WTC11 (cell line): ENCODE data around the gene B4GALNT1. TPM values are rescaled to one million over a fixed set of nuclear protein-coding genes. Genes with fewer than 3 reads are reported as not detected.

Source experiments
- ATAC-seq: fragments of 200-7000 bp; cut with Tn5 transposase; 2 replicates; pipeline ENCODE4 v1.10.0; 2021; ENCODE audit warnings: mild to moderate bottlenecking, moderate library complexity
- Bru-seq: library from RNA; stranded (reverse); fragments of 400-500 nt; gene quantifications from one replicate; lab custom pipeline; 2021; lab: Mats Ljungman, UMichigan
- CTCF ChIA-PET: fragments of 300-600 bp; sonication (Branson Sonifier 250); formaldehyde crosslinking; loops from one replicate; lab custom pipeline; 2021; ENCODE audit warnings: antibody characterized with exemption; lab: Charles Lee
- POLR2A ChIA-PET: fragments of 350-600 bp; sonication (Branson Sonifier 250); formaldehyde crosslinking; loops from one replicate; lab custom pipeline; 2021; ENCODE audit warnings: antibody characterized with exemption; lab: Charles Lee
- DNase-seq: peaks from one replicate; pipeline ENCODE4 v3.0.0; 2021; ENCODE audit warnings: low spot score
- H3K27ac Mint-ChIP-seq: 2 replicates; pipeline ENCODE4 v1.8.0; 2021; ENCODE audit warnings: mixed read lengths
- H3K27me3 Mint-ChIP-seq: 2 replicates; pipeline ENCODE4 v1.8.0; 2021; ENCODE audit warnings: low read depth, mild to moderate bottlenecking, moderate library complexity, mixed read lengths
- H3K36me3 Mint-ChIP-seq: 2 replicates; pipeline ENCODE4 v1.8.0; 2021; ENCODE audit warnings: mixed read lengths
- H3K4me1 Mint-ChIP-seq: 2 replicates; pipeline ENCODE4 v1.8.0; 2022; ENCODE audit warnings: mixed read lengths
- H3K4me3 Mint-ChIP-seq: 2 replicates; pipeline ENCODE4 v1.8.0; 2021; ENCODE audit warnings: mild to moderate bottlenecking, moderate library complexity, mixed read lengths
- H3K9me3 Mint-ChIP-seq: 2 replicates; pipeline ENCODE4 v1.8.0; 2021; ENCODE audit warnings: mixed read lengths
- CTCF ChIP-seq: fragments of 200-600 bp; IDR thresholded peaks from 2 replicates; pipeline ENCODE4 v1.8.0; 2022; ENCODE audit warnings: antibody characterized with exemption
- E2F1 ChIP-seq: sonication (generic); formaldehyde crosslinking; IDR thresholded peaks from 2 replicates; pipeline ENCODE4 v1.8.0; 2022; ENCODE audit warnings: mild to moderate bottlenecking, missing genetic modification reagents
- IRF1 ChIP-seq: sonication (generic); formaldehyde crosslinking; IDR thresholded peaks from 2 replicates; pipeline ENCODE4 v1.8.0; 2023; ENCODE audit warnings: missing genetic modification reagents
- IRF2 ChIP-seq: sonication (generic); formaldehyde crosslinking; IDR thresholded peaks from 2 replicates; pipeline ENCODE4 v1.8.0; 2022; ENCODE audit warnings: low read depth, missing genetic modification reagents, borderline replicate concordance
- MLX ChIP-seq: sonication (generic); formaldehyde crosslinking; IDR thresholded peaks from 2 replicates; pipeline ENCODE4 v1.8.1; 2023; ENCODE audit warnings: mild to moderate bottlenecking, missing genetic modification reagents, moderate library complexity
- MYBL2 ChIP-seq: sonication (generic); formaldehyde crosslinking; IDR thresholded peaks from 2 replicates; pipeline ENCODE4 v1.8.1; 2023; ENCODE audit warnings: mild to moderate bottlenecking, moderate library complexity, missing genetic modification reagents
- NFE2L1 ChIP-seq: sonication (generic); formaldehyde crosslinking; IDR thresholded peaks from 2 replicates; pipeline ENCODE4 v1.8.1; 2023; ENCODE audit warnings: missing genetic modification reagents
- PRDM15 ChIP-seq: sonication (generic); formaldehyde crosslinking; IDR thresholded peaks from 2 replicates; pipeline ENCODE4 v1.8.0; 2022; ENCODE audit warnings: missing genetic modification reagents
- SMAD4 ChIP-seq: sonication (generic); formaldehyde crosslinking; IDR thresholded peaks from 2 replicates; pipeline ENCODE4 v1.8.0; 2022; ENCODE audit warnings: mild to moderate bottlenecking, missing genetic modification reagents
- TCF7 ChIP-seq: sonication (generic); formaldehyde crosslinking; IDR thresholded peaks from 2 replicates; pipeline ENCODE4 v1.8.0; 2022; ENCODE audit warnings: mild to moderate bottlenecking, low read depth, missing genetic modification reagents, moderate library complexity
- ZNF232 ChIP-seq: sonication (generic); formaldehyde crosslinking; IDR thresholded peaks from 2 replicates; pipeline ENCODE4 v1.8.0; 2022; ENCODE audit warnings: mild to moderate bottlenecking, missing genetic modification reagents
- ZNF512 ChIP-seq: sonication (generic); formaldehyde crosslinking; IDR thresholded peaks from 2 replicates; pipeline ENCODE4 v1.8.1; 2022; ENCODE audit warnings: missing genetic modification reagents, borderline replicate concordance
- long read RNA-seq, 3 experiments: library from RNA in 1 of 3; library from capped mRNA in 1 of 3; library from polyadenylated mRNA in 1 of 3; unstranded in 2 of 3; stranded (forward) in 1 of 3; transcript quantifications; one replicate each; pipeline ENCODE4 v2.0.0, GENCODE V29; 2021
- total RNA-seq: library from RNA; stranded (reverse); gene quantifications from 3 replicates; pipeline ENCODE4 v1.2.3, GENCODE V29; 2021
- TF ChIP-seq, protein P1 (sequence below): sonication (generic); formaldehyde crosslinking; IDR thresholded peaks from 2 replicates; pipeline ENCODE4 v1.8.1; 2022; ENCODE audit warnings: low read depth, mild to moderate bottlenecking, moderate library complexity, missing genetic modification reagents, borderline replicate concordance
- TF ChIP-seq, protein P2 (sequence below): sonication (generic); formaldehyde crosslinking; IDR thresholded peaks from 2 replicates; pipeline ENCODE4 v1.8.1; 2023; ENCODE audit warnings: mild to moderate bottlenecking, missing genetic modification reagents, moderate library complexity
- TF ChIP-seq, protein P3 (sequence below): fragments of 250-450 bp; sonication (Bioruptor Pico); conservative IDR thresholded peaks from 2 replicates; pipeline ENCODE4 v1.9.0; 2021; ENCODE audit warnings: mild to moderate bottlenecking

The B4GALNT1 gene
- 0.46 to 1.2 TPM (median 1.2 TPM) in 3 replicates for total RNA-seq
- not detected for Bru-seq, nascent RNA
- long read RNA-seq, experiment 1, partial matches to known transcripts, result 2 of 6 reads
- long read RNA-seq, experiment 1, other reads (novel, unspliced or antisense), result 3 of 6 reads
- long read RNA-seq, experiment 2, partial matches to known transcripts, result 0 of 1 reads
- long read RNA-seq, experiment 2, other reads (novel, unspliced or antisense), result 1 of 1 reads
- long read RNA-seq, experiment 3, result 0 reads

DNA sequence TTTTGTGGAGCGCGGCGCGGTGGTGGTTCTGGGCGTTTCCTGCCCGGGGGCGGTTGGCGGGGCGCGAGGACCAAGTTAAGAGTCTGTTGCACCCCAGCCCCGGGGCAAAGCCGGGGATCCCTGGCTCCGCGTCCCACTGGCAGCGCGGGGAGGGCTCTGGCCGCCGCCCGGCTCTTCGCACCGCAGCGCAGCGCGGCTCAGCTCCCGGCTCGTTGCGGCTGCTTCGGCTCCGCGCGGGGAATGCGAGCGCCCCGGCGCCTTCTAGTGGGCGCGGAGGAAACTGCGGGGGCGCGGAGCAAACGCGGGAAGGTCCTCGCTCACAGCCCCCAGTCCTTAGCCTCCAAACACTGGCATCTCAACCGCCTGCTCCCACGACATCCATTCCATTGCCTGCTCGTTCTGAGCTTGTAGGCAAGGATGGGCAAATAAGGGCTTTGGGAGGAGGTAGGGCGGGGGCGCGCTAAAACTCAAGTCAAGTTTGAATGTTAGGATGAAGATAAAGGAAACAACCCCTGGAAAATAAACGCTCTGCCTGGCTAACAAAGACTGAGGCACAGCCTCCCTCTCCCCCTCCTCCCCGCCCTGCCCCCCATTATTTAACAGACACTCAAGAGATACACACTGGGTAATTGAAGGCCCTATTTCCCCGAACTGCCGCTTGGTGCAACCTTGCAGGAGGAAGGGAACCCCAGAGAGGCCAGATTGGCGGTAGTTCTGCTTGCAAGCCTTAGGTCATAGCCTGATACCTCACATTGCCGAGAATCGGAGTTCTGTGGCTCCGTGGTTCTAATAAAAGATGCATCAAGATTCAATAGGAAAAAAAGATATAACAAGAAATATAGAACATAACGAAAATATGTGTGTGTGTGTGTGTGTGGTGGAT is at the start of gene B4GALNT1:
Gene B4GALNT1, minus strand, starts transcription at position 244 of the 883 bp plus-strand sequence. CDS start 1,069 bp downstream, outside the sequence.
- ChIA-PET CTCF (interaction anchor here (0.5 to 4.0 kb wide), 28 partner anchors 8 to 1542 kb away, joined by 3 to 36 read pairs (median 5); partner anchors contain the start of genes ARHGEF25, CYP27B1, DTX3 and OS9), POLR2A (interaction anchor here (1.0 to 1.2 kb wide), 2 partner anchors 13 to 30 kb away, joined by 3 read pairs; no protein-coding TSS in a partner anchor)
- peak; percentile 85 for ATAC-seq
- Mint-ChIP-seq H3K9me3 (no peaks in the 10 kb centered on the region), H3K27me3 (peaks cover 76% of the 10 kb centered on the region), H3K4me3 (peak within 1 kb of the TSS; percentile 74), H3K27ac (no peak within 1 kb of the TSS), H3K4me1 (peaks cover 12% of the 10 kb centered on the region), H3K36me3 (no peaks in the 10 kb centered on the region)
- peak; percentile 77 for DNase-seq
- TF ChIP-seq IRF2 (CRISPR knock-in tag) (no peak), E2F1 (CRISPR knock-in tag) (no peak), SMAD4 (CRISPR knock-in tag) (no peak), CTCF (peak; percentile 73), ZNF512 (no peak), IRF1 (CRISPR knock-in tag) (peak; percentile 53; the same call in 1 of the 2 replicates), MLX (CRISPR knock-in tag) (no peak), PRDM15 (CRISPR knock-in tag) (peak; percentile 58; the same call in 1 of the 2 replicates), TCF7 (no peak), MYBL2 (CRISPR knock-in tag) (peak; percentile 70), NFE2L1 (CRISPR knock-in tag) (peak; percentile 22; the same call in 1 of the 2 replicates), ZNF232 (CRISPR knock-in tag) (no peak; the same call in 1 of the 2 replicates)
- TF ChIP-seq, protein P1, sequence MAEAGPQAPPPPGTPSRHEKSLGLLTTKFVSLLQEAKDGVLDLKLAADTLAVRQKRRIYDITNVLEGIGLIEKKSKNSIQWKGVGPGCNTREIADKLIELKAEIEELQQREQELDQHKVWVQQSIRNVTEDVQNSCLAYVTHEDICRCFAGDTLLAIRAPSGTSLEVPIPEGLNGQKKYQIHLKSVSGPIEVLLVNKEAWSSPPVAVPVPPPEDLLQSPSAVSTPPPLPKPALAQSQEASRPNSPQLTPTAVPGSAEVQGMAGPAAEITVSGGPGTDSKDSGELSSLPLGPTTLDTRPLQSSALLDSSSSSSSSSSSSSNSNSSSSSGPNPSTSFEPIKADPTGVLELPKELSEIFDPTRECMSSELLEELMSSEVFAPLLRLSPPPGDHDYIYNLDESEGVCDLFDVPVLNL, result peak; percentile 75; the same call in 1 of the 2 replicates
- TF ChIP-seq, protein P2, sequence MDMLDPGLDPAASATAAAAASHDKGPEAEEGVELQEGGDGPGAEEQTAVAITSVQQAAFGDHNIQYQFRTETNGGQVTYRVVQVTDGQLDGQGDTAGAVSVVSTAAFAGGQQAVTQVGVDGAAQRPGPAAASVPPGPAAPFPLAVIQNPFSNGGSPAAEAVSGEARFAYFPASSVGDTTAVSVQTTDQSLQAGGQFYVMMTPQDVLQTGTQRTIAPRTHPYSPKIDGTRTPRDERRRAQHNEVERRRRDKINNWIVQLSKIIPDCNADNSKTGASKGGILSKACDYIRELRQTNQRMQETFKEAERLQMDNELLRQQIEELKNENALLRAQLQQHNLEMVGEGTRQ (CRISPR knock-in tag), result no peak
- TF ChIP-seq, protein P3, sequence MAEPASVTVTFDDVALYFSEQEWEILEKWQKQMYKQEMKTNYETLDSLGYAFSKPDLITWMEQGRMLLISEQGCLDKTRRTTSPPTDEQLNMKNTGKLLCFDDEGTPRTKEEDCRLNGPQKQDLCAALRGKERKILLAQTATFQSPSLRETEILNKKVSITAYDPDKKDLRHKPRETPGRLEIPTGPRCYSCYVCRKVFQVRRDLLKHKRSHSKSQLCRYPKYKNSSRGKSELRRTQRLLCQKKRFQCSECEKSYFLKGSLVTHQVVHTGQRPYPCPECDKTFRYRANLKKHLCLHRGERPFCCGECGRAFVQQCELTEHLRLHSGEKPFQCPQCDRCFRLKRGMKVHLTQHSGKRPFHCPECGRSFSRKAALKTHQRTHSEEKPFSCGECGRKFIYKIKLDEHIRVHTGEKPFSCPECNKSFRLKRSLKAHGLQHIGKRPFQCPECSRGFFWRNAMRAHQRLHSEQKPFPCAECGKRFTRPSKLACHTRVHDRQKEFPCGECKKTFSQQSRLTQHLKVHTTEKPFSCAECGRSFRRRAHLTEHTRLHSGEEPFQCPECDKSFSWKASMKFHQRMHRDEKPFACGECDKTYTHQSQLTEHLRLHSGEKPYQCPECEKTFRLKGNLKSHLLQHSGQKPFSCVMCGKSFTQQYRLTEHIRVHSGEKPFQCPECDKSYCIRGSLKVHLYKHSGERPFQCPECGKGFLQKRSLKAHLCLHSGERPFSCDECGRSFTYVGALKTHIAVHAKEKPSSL (CRISPR knock-in tag), result no peak
